HepG2 (cell line): ENCODE measurements around the gene FAM83G. TPM values are rescaled to one million over a fixed set of nuclear protein-coding genes. Genes with fewer than 3 reads are reported as not detected.

ENCODE experiments used
- ATM ChIP-seq: fragments of 450-650 bp; IDR thresholded peaks from 2 replicates; pipeline ENCODE4 v1.7.1; 2017; ENCODE audit warnings: mild to moderate bottlenecking, borderline replicate concordance
- BORCS8-MEF2B ChIP-seq: sonication (generic); formaldehyde crosslinking; IDR thresholded peaks from 2 replicates; pipeline ENCODE4 v1.8.0; 2022; ENCODE audit warnings: mild to moderate bottlenecking, missing genetic modification reagents
- CBX1 ChIP-seq: IDR thresholded peaks from one replicate; pipeline ENCODE4 v1.6.1; 2016; ENCODE audit warnings: antibody characterized with exemption, low read depth
- DRAP1 ChIP-seq: IDR thresholded peaks from 2 replicates; pipeline ENCODE4 v1.6.1; 2016; ENCODE audit warnings: missing genetic modification reagents, missing compliant biosample characterization
- FOXK2 ChIP-seq: fragments of 450-650 bp; IDR thresholded peaks from 2 replicates; pipeline ENCODE4 v1.6.1; 2016
- GATAD1 ChIP-seq: IDR thresholded peaks from 2 replicates; pipeline ENCODE4 v1.6.1; 2016; ENCODE audit warnings: missing genetic modification reagents, missing compliant biosample characterization
- GTF3A ChIP-seq: sonication (generic); formaldehyde crosslinking; conservative IDR thresholded peaks from 2 replicates; pipeline ENCODE4 v1.4.0; 2020; ENCODE audit warnings: mild to moderate bottlenecking, missing genetic modification reagents
- GZF1 ChIP-seq: sonication (generic); formaldehyde crosslinking; IDR thresholded peaks from 2 replicates; pipeline ENCODE4 v1.5.1; 2020; ENCODE audit warnings: mild to moderate bottlenecking, missing genetic modification reagents
- ISL2 ChIP-seq: sonication (generic); formaldehyde crosslinking; IDR thresholded peaks from 2 replicates; pipeline ENCODE4 v1.5.0; 2020; ENCODE audit warnings: missing genetic modification reagents
- KDM1A ChIP-seq: IDR thresholded peaks from 2 replicates; pipeline ENCODE4 v1.6.1; 2016; ENCODE audit warnings: missing compliant biosample characterization
- KDM4B ChIP-seq: sonication (generic); formaldehyde crosslinking; IDR thresholded peaks from 2 replicates; pipeline ENCODE4 v1.4.0; 2020; ENCODE audit warnings: missing genetic modification reagents
- MIXL1 ChIP-seq: IDR thresholded peaks from 2 replicates; pipeline ENCODE4 v1.6.1; 2016
- RFX3 ChIP-seq: IDR thresholded peaks from 2 replicates; pipeline ENCODE4 v1.6.1; 2016; ENCODE audit warnings: missing biosample characterization, missing genetic modification reagents
- SP5 ChIP-seq: IDR thresholded peaks from 2 replicates; pipeline ENCODE4 v1.6.1; 2016; ENCODE audit warnings: low read depth, borderline replicate concordance
- ZEB1 ChIP-seq: IDR thresholded peaks from 2 replicates; pipeline ENCODE4 v1.6.1; 2012; ENCODE audit warnings: mild to moderate bottlenecking, low read depth, inconsistent platforms; ENCODE audit not compliant: insufficient replicate concordance
- ZKSCAN1 ChIP-seq: fragments of 150-350 bp; IDR thresholded peaks from 2 replicates; pipeline ENCODE4 v1.6.1; 2014; ENCODE audit warnings: low read length
- ZKSCAN5 ChIP-seq: sonication (generic); formaldehyde crosslinking; IDR thresholded peaks from 2 replicates; pipeline ENCODE4 v1.5.1; 2020; ENCODE audit warnings: mild to moderate bottlenecking, missing genetic modification reagents
- ZNF18 ChIP-seq: sonication (generic); formaldehyde crosslinking; IDR thresholded peaks from 2 replicates; pipeline ENCODE4 v1.8.0; 2022; ENCODE audit warnings: mild to moderate bottlenecking, missing genetic modification reagents; ENCODE audit not compliant: insufficient replicate concordance
- ZNF460 ChIP-seq: sonication (generic); formaldehyde crosslinking; IDR thresholded peaks from 2 replicates; pipeline ENCODE4 v1.5.1; 2020; ENCODE audit warnings: missing genetic modification reagents, mild to moderate bottlenecking, borderline replicate concordance
- ZNF513 ChIP-seq: sonication (generic); formaldehyde crosslinking; conservative IDR thresholded peaks from 2 replicates; pipeline ENCODE4 v1.5.0; 2020; ENCODE audit warnings: missing genetic modification reagents
- ZNF543 ChIP-seq: sonication (generic); formaldehyde crosslinking; IDR thresholded peaks from 2 replicates; pipeline ENCODE4 v1.4.0; 2020; ENCODE audit warnings: mild to moderate bottlenecking, missing genetic modification reagents
- ZNF550 ChIP-seq: sonication (generic); formaldehyde crosslinking; IDR thresholded peaks from 2 replicates; pipeline ENCODE4 v1.4.0; 2020; ENCODE audit warnings: mild to moderate bottlenecking, missing genetic modification reagents, borderline replicate concordance
- ZNF605 ChIP-seq: sonication (generic); formaldehyde crosslinking; IDR thresholded peaks from 2 replicates; pipeline ENCODE4 v1.8.0; 2022; ENCODE audit warnings: mild to moderate bottlenecking, missing genetic modification reagents
- ZNF660 ChIP-seq: sonication (generic); formaldehyde crosslinking; IDR thresholded peaks from 2 replicates; pipeline ENCODE4 v1.5.1; 2020; ENCODE audit warnings: mild to moderate bottlenecking, low read depth, missing genetic modification reagents, borderline replicate concordance
- ZNF670 ChIP-seq: sonication (generic); formaldehyde crosslinking; IDR thresholded peaks from 2 replicates; pipeline ENCODE4 v1.8.0; 2022; ENCODE audit warnings: mild to moderate bottlenecking, missing genetic modification reagents, borderline replicate concordance
- ZNF891 ChIP-seq: sonication (generic); formaldehyde crosslinking; IDR thresholded peaks from 2 replicates; pipeline ENCODE4 v1.5.0; 2020; ENCODE audit warnings: mild to moderate bottlenecking, missing genetic modification reagents
- ZSCAN25 ChIP-seq: sonication (generic); formaldehyde crosslinking; IDR thresholded peaks from 2 replicates; pipeline ENCODE4 v1.8.0; 2022; ENCODE audit warnings: mild to moderate bottlenecking, missing genetic modification reagents
- polyA plus RNA-seq, 8 experiments: library from polyadenylated mRNA; depleted of rRNA in 3 of 8; stranded (reverse) in 7 of 8; unstranded in 1 of 8; fragments of >200 nt; fragmentation: Illumina TruSeq in 4 of 8; extraction: Trizol in 4 of 8; gene quantifications; 2 replicates each; pipeline versions ENCODE4 v1.2.1 to v1.2.3, GENCODE V29; 2011 to 2016; ENCODE audit warnings: low read depth in 4 of 8, missing spikeins in 1 of 8, mixed read lengths in 1 of 8; ENCODE audit not compliant: insufficient read depth in 1 of 8
- total RNA-seq, 5 experiments: library from RNA; depleted of rRNA; stranded (reverse); fragments of >200 nt; fragmentation: Illumina TruSeq; extraction: Trizol; gene quantifications; 2 replicates each; pipeline ENCODE4 v1.2.3, GENCODE V29; 2016; ENCODE audit warnings: low read depth in 1 of 5
- TF ChIP-seq, protein P1 (sequence below): IDR thresholded peaks from 2 replicates; pipeline ENCODE4 v1.6.1; 2016; ENCODE audit warnings: mild to moderate bottlenecking

FAM83G gene
- total and polyA plus RNA-seq, 2 of the 13 experiments (the other 11 are each of a cell fraction or from before 2014, with no cell fraction given), result 13.7 to 18.6 TPM

- no peak for TF ChIP-seq DRAP1 (CRISPR knock-in tag)
- no peak for TF ChIP-seq ZSCAN25 (CRISPR knock-in tag)
- no peak for TF ChIP-seq ZNF660 (CRISPR knock-in tag)
- no peak for TF ChIP-seq ZNF670 (CRISPR knock-in tag)
- TF ChIP-seq KDM1A, result no peak
- no peak for TF ChIP-seq ZNF460 (CRISPR knock-in tag)
- TF ChIP-seq GZF1 (CRISPR knock-in tag), result no peak
- no peak for TF ChIP-seq MIXL1 (CRISPR knock-in tag)
- no peak for TF ChIP-seq ATM
- no peak for TF ChIP-seq ZKSCAN5 (CRISPR knock-in tag)
- no peak for TF ChIP-seq ZEB1
- no peak for TF ChIP-seq ZNF550
- TF ChIP-seq SP5 (CRISPR knock-in tag), result no peak
- TF ChIP-seq ZNF513 (CRISPR knock-in tag), result no peak
- TF ChIP-seq ZNF891 (CRISPR knock-in tag), result no peak
- TF ChIP-seq ZNF18 (CRISPR knock-in tag), result no peak
- no peak for TF ChIP-seq GTF3A (CRISPR knock-in tag)
- TF ChIP-seq, protein P1, sequence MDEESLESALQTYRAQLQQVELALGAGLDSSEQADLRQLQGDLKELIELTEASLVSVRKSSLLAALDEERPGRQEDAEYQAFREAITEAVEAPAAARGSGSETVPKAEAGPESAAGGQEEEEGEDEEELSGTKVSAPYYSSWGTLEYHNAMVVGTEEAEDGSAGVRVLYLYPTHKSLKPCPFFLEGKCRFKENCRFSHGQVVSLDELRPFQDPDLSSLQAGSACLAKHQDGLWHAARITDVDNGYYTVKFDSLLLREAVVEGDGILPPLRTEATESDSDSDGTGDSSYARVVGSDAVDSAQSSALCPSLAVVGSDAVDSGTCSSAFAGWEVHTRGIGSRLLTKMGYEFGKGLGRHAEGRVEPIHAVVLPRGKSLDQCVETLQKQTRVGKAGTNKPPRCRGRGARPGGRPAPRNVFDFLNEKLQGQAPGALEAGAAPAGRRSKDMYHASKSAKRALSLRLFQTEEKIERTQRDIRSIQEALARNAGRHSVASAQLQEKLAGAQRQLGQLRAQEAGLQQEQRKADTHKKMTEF (CRISPR knock-in tag), result peak; percentile 37; the same call in 1 of the 2 replicates
- TF ChIP-seq CBX1, result no peak
- 0 out of 2 replicates have a peak, but pooled peaks have one; percentile 15 for TF ChIP-seq FOXK2
- no peak for TF ChIP-seq ZNF605 (CRISPR knock-in tag)
- no peak for TF ChIP-seq ZNF543 (CRISPR knock-in tag)
- TF ChIP-seq KDM4B (CRISPR knock-in tag), result no peak
- no peak for TF ChIP-seq ZKSCAN1
- no peak for TF ChIP-seq ISL2
- TF ChIP-seq RFX3 (CRISPR knock-in tag), result no peak
- no peak for TF ChIP-seq BORCS8-MEF2B
- no peak for TF ChIP-seq GATAD1
These were observed 6.4 kb upstream of the FAM83G start (continued) for GRCh38 chr17:19010729-19011505.
